ENCODE measurements around the gene NUDT5. TPM values are rescaled to one million over a fixed set of nuclear protein-coding genes. Genes with fewer than 3 reads are reported as not detected.

The NUDT5 gene
- total and polyA plus RNA-seq, 2 of the 13 experiments (the other 11 are each of a cell fraction or from before 2014, with no cell fraction given): 79.6 to 134 TPM

- TF ChIP-seq XBP1 (CRISPR knock-in tag; IDR thresholded peaks at IDR 0.05): no peak
- TF ChIP-seq HDAC1 (CRISPR knock-in tag; IDR thresholded peaks at IDR 0.05): peak; percentile 34; the same call in 1 of the 2 replicates
- TF ChIP-seq ZSCAN20 (CRISPR knock-in tag; IDR thresholded peaks at IDR 0.05; ENCODE audit: borderline replicate concordance): no peak
- peak; percentile 61; the same call in 1 of the 2 replicates for TF ChIP-seq SAP130 (CRISPR knock-in tag; IDR thresholded peaks at IDR 0.05; ENCODE audit: low read depth)
- no peak for TF ChIP-seq MAFG (CRISPR knock-in tag; IDR thresholded peaks at IDR 0.05)
- TF ChIP-seq MTF1 (CRISPR knock-in tag; IDR thresholded peaks at IDR 0.05): no peak
- TF ChIP-seq CENPX (CRISPR knock-in tag; IDR thresholded peaks at IDR 0.05): no peak
- no peak for TF ChIP-seq NFE2 (CRISPR knock-in tag; IDR thresholded peaks at IDR 0.05)
- 0 out of 2 replicates have a peak, but pooled peaks have one; percentile 21 for TF ChIP-seq IRF2 (CRISPR knock-in tag; IDR thresholded peaks at IDR 0.05)
- no peak for TF ChIP-seq ZNF598 (CRISPR knock-in tag; IDR thresholded peaks at IDR 0.05; ENCODE audit: borderline replicate concordance)
- TF ChIP-seq ARID4A (CRISPR knock-in tag; IDR thresholded peaks at IDR 0.05; ENCODE audit: borderline replicate concordance): peak; percentile 20; the same call in 1 of the 2 replicates
- no peak for TF ChIP-seq ZNF616 (CRISPR knock-in tag; IDR thresholded peaks at IDR 0.05; ENCODE audit: low read depth)
- no peak for TF ChIP-seq ZNF687 (CRISPR knock-in tag; IDR thresholded peaks at IDR 0.05)
- TF ChIP-seq YEATS2 (CRISPR knock-in tag; IDR thresholded peaks at IDR 0.05; ENCODE audit: borderline replicate concordance): no peak
- TF ChIP-seq REPIN1 (CRISPR knock-in tag; IDR thresholded peaks at IDR 0.05; ENCODE audit: borderline replicate concordance, low read depth): peak; percentile 44; the same call in 1 of the 2 replicates
- no peak for TF ChIP-seq CREB3 (CRISPR knock-in tag; IDR thresholded peaks at IDR 0.05)
- peak; percentile 89; the same call in 1 of the 2 replicates for TF ChIP-seq ZFP90 (CRISPR knock-in tag; IDR thresholded peaks at IDR 0.05; ENCODE audit: borderline replicate concordance)
- TF ChIP-seq ZNF746 (CRISPR knock-in tag; IDR thresholded peaks at IDR 0.05): no peak
- no peak for TF ChIP-seq MTA1 (CRISPR knock-in tag; IDR thresholded peaks at IDR 0.05; ENCODE audit: borderline replicate concordance)
- TF ChIP-seq ZSCAN12 (CRISPR knock-in tag; IDR thresholded peaks at IDR 0.05): no peak
- TF ChIP-seq POGZ (CRISPR knock-in tag; IDR thresholded peaks at IDR 0.05): peak; percentile 48; the same call in 1 of the 2 replicates
Observed at GRCh38 chr10:12156367-12157123, 39.1 kb downstream of the NUDT5 start (continued).

Measured in HepG2 (cell line).